Femur (tissue), 1 donor: ENCODE measurements around the gene MARCHF2.
"Not testable (repeated sequence)": the region's sequence is repeated elsewhere in the genome, so short reads cannot be mapped to it uniquely, and the experiment has no call there.

Experiments used
- DNase-seq: peaks from one replicate; pipeline ENCODE4 v3.0.0-alpha.2; 2017

MARCHF2 gene

GRCh38 chr19:8413629-8413995 lies 507 bp downstream of the MARCHF2 start:
- DNase-seq = no peak

GRCh38 chr19:8416796-8417195 lies 3.7 kb downstream of the MARCHF2 start:
- DNase-seq = no peak

- no peak for DNase-seq
Measured at GRCh38 chr19:8421484-8422461, 8.7 kb downstream of the MARCHF2 start.

- DNase-seq = peak; percentile 93
Measured at GRCh38 chr19:8423817-8424223, 10.7 kb downstream of the MARCHF2 start.

GRCh38 chr19:8425331-8425730 lies 12.2 kb downstream of the MARCHF2 start:
- DNase-seq = not testable (repeated sequence)

- no peak for DNase-seq
Measured at GRCh38 chr19:8426283-8426682, 13.2 kb downstream of the MARCHF2 start.

GRCh38 chr19:8429044-8429443 lies 15.9 kb downstream of the MARCHF2 start:
- DNase-seq = no peak

- no peak for DNase-seq
Measured at GRCh38 chr19:8429826-8430225, 16.7 kb downstream of the MARCHF2 start.

- DNase-seq = no peak
Measured at GRCh38 chr19:8430650-8431049, 17.5 kb downstream of the MARCHF2 start.

- DNase-seq = no peak
Measured at GRCh38 chr19:8438236-8438635, 25.1 kb downstream of the MARCHF2 start.

GRCh38 chr19:8441725-8442544 lies 28.8 kb downstream of the MARCHF2 start:
- DNase-seq = no peak

- not testable (repeated sequence) for DNase-seq
Measured at GRCh38 chr19:8444140-8444676, 31.1 kb downstream of the MARCHF2 start.

- DNase-seq = peak; percentile 100
Measured at GRCh38 chr19:8444677-8445487, 31.8 kb downstream of the MARCHF2 start, which contains the start of gene HNRNPM. Gene HNRNPM (plus strand): TSS chr19:8444975. CDS start chr19:8444999, 24 bp downstream.

GRCh38 chr19:8445488-8446001 lies 32.4 kb downstream of the MARCHF2 start:
- DNase-seq = peak; percentile 71

GRCh38 chr19:8446061-8446709 lies 33.1 kb downstream of the MARCHF2 start:
- DNase-seq = no peak

GRCh38 chr19:8449830-8450229 lies 36.7 kb downstream of the MARCHF2 start:
- no peak for DNase-seq

- no peak for DNase-seq
Measured at GRCh38 chr19:8451377-8451776, 38.3 kb downstream of the MARCHF2 start.

GRCh38 chr19:8451885-8452284 lies 38.8 kb downstream of the MARCHF2 start:
- no peak for DNase-seq

GRCh38 chr19:8452446-8453123 lies 39.5 kb downstream of the MARCHF2 start:
- no peak for DNase-seq

- no peak for DNase-seq
Measured at GRCh38 chr19:8453616-8454015, 40.5 kb downstream of the MARCHF2 start.

GRCh38 chr19:8454218-8454617 lies 41.1 kb downstream of the MARCHF2 start:
- no peak for DNase-seq
